HPDE6-E6E7 (cell line): ENCODE results near the gene ISG15.
"Not testable (repeated sequence)": the region's sequence is repeated elsewhere in the genome, so short reads cannot be mapped to it uniquely, and the experiment has no call there.

Experiments used
- DNase-seq: peaks from one replicate; pipeline ENCODE4 v3.0.0; 2011; ENCODE audit warnings: missing footprints; ENCODE audit errors: extremely low spot score

The ISG15 gene

GRCh38 chr1:994546-994945, 18.8 kb upstream of the ISG15 start:
- not testable (repeated sequence) for DNase-seq

GRCh38 chr1:995665-996633, 17.3 kb upstream of the ISG15 start:
- no peak for DNase-seq

- no peak for DNase-seq
Measured at GRCh38 chr1:996851-997712, 16.2 kb upstream of the ISG15 start.

- DNase-seq = no peak
Measured at GRCh38 chr1:997713-997992, 15.6 kb upstream of the ISG15 start.

GRCh38 chr1:997993-998744, 15.1 kb upstream of the ISG15 start:
- no peak for DNase-seq

- DNase-seq = no peak
Measured at GRCh38 chr1:998745-998994, 14.6 kb upstream of the ISG15 start.

GRCh38 chr1:998995-999724, 14.1 kb upstream of the ISG15 start:
- no peak for DNase-seq

- no peak for DNase-seq
Measured at GRCh38 chr1:999725-1000356, 13.5 kb upstream of the ISG15 start, which contains the start of gene HES4. TSS of gene HES4 (minus strand) at chr1:1000097. CDS start at chr1:999973, 124 bp downstream.

- no peak for DNase-seq
Measured at GRCh38 chr1:1000357-1001056, 12.8 kb upstream of the ISG15 start.

- DNase-seq = no peak
Measured at GRCh38 chr1:1001057-1001783, 12.1 kb upstream of the ISG15 start.

- no peak for DNase-seq
Measured at GRCh38 chr1:1003618-1004419, 9.5 kb upstream of the ISG15 start.

- no peak for DNase-seq
Measured at GRCh38 chr1:1004420-1004779, 8.9 kb upstream of the ISG15 start.

- no peak for DNase-seq
Measured at GRCh38 chr1:1004780-1005697, 8.3 kb upstream of the ISG15 start.

GRCh38 chr1:1005774-1006304, 7.5 kb upstream of the ISG15 start:
- no peak for DNase-seq

GRCh38 chr1:1006305-1007159, 6.8 kb upstream of the ISG15 start:
- DNase-seq = no peak

- not testable (repeated sequence) for DNase-seq
Measured at GRCh38 chr1:1010131-1010530, 3.2 kb upstream of the ISG15 start.
